Measurements from ENCODE around the gene PLAAT4. TPM values are rescaled to one million over a fixed set of nuclear protein-coding genes. Genes with fewer than 3 reads are reported as not detected.
"Not testable (repeated sequence)": the region's sequence is repeated elsewhere in the genome, so short reads cannot be mapped to it uniquely, and the experiment has no call there.

PLAAT4 gene
- total and polyA plus RNA-seq, 8 donors, result 3.3 to 32.4 (median 9.6) TPM

GRCh38 chr11:63547061-63547460 is 10.5 kb downstream of the PLAAT4 start:
- H3K4me3 ChIP-seq, result no peak overlapping the region
- DNase-seq, result no peak
- no peaks in the 10 kb centered on the region for H3K27me3 ChIP-seq
- no peak overlapping the region for H3K27ac ChIP-seq
- no peak for ATAC-seq
- no peaks in the 10 kb centered on the region for H3K9me3 ChIP-seq
- intact Hi-C loops (cut with DNase I), result no loop called here
- no peaks in the 10 kb centered on the region for H3K36me3 ChIP-seq
- FAIRE-seq, result no peak
- WGBS, 2 donors, result 74 to 81% methylated on average over 1 of the region's 1 CpG
- no peak for TF ChIP-seq CTCF (IDR thresholded peaks at IDR 0.05)
- H3K4me1 ChIP-seq, result no peaks in the 10 kb centered on the region

- Histone ChIP-seq H3K4me1 (no peaks in the 10 kb centered on the region), H3K27ac (no peak overlapping the region), H3K36me3 (no peaks in the 10 kb centered on the region), H3K4me3 (no peak overlapping the region), H3K27me3 (no peaks in the 10 kb centered on the region), H3K9me3 (no peaks in the 10 kb centered on the region)
- ATAC-seq (no peak), FAIRE-seq (no peak), DNase-seq (no peak)
- WGBS, 2 donors, result 73 to 79% methylated on average over 4 of the region's 4 CpGs
- intact Hi-C loops (cut with DNase I), result no loop called here
- TF ChIP-seq CTCF (IDR thresholded peaks at IDR 0.05), result no peak
These were observed 11.6 kb downstream of the PLAAT4 start for GRCh38 chr11:63548178-63548577.

- Histone ChIP-seq H3K4me3 (no peak overlapping the region), H3K9me3 (no peaks in the 10 kb centered on the region), H3K36me3 (no peaks in the 10 kb centered on the region), H3K4me1 (no peaks in the 10 kb centered on the region), H3K27ac (no peak overlapping the region), H3K27me3 (no peaks in the 10 kb centered on the region)
- WGBS, 2 donors, result 89 to 96% methylated on average over 4 of the region's 4 CpGs
- ATAC-seq (no peak), DNase-seq (no peak), FAIRE-seq (no peak)
- no peak for TF ChIP-seq CTCF (IDR thresholded peaks at IDR 0.05)
- intact Hi-C loops (cut with DNase I), result no loop called here
These were observed 12.8 kb downstream of the PLAAT4 start for GRCh38 chr11:63549411-63549810.

GRCh38 chr11:63550156-63550700 is 13.6 kb downstream of the PLAAT4 start:
- ATAC-seq; H3K27ac ChIP-seq; FAIRE-seq; H3K27me3 ChIP-seq; H3K9me3 ChIP-seq; intact Hi-C loops (cut with DNase I); H3K36me3 ChIP-seq; H3K4me3 ChIP-seq; H3K4me1 ChIP-seq: not testable (repeated sequence)
- 88 to 91% methylated on average over 29 to 31 of the region's 31 CpGs for WGBS, 2 donors
- peak in 1 of 6 donors; percentile 42 for DNase-seq

- no peak for FAIRE-seq
- 85 to 89% methylated on average over 27 of the region's 27 CpGs for WGBS, 2 donors
- Histone ChIP-seq H3K4me1 (no peaks in the 10 kb centered on the region), H3K27ac (no peak overlapping the region), H3K27me3 (no peaks in the 10 kb centered on the region), H3K4me3 (no peak overlapping the region), H3K36me3 (no peaks in the 10 kb centered on the region), H3K9me3 (no peaks in the 10 kb centered on the region)
- DNase-seq, result no peak
- TF ChIP-seq CTCF (IDR thresholded peaks at IDR 0.05), result no peak
- no peak for ATAC-seq
- intact Hi-C loops (cut with DNase I), result no loop called here
These were observed 14.7 kb downstream of the PLAAT4 start for GRCh38 chr11:63551091-63551888.

Measured in pancreas (tissue), 10 donors.